OCI-LY7 (cell line): ENCODE measurements around the gene OR52H1. TPM values are rescaled to one million over a fixed set of nuclear protein-coding genes. Genes with fewer than 3 reads are reported as not detected.

ENCODE experiments used
- BruUV-seq: library from RNA; stranded (reverse); fragments of 400-500 nt; replicated peaks from 2 replicates; lab custom pipeline; 2021; lab: Mats Ljungman, UMichigan
- CTCF ChIA-PET: fragments of 300-600 bp; sonication (Branson Sonifier 250); formaldehyde crosslinking; loops from one replicate; lab custom pipeline; 2022; ENCODE audit warnings: antibody characterized with exemption; ENCODE audit not compliant: unreplicated experiment; lab: Charles Lee
- POLR2A ChIA-PET: fragments of 300-600 bp; sonication (Branson Sonifier 250); formaldehyde crosslinking; loops from one replicate; lab custom pipeline; 2022; ENCODE audit warnings: antibody characterized with exemption; lab: Charles Lee
- DNase-seq: peaks from one replicate; pipeline ENCODE4 v3.0.0-alpha.2; 2015; ENCODE audit warnings: low spot score
- H2AFZ ChIP-seq: fragments of 200-600 bp; sonication (generic), shearing (Covaris generic); 2 replicates; pipeline ENCODE4 v1.6.1; 2014; ENCODE audit warnings: mild to moderate bottlenecking, antibody characterized with exemption, low read length, moderate library complexity
- H3K27ac ChIP-seq: fragments of 200-600 bp; sonication (generic); 2 replicates; pipeline ENCODE4 v1.5.1; 2014; ENCODE audit warnings: mixed run types, low read depth, mild to moderate bottlenecking, moderate library complexity, low read length, inconsistent platforms; ENCODE audit not compliant: poor library complexity, severe bottlenecking
- H3K36me3 ChIP-seq: fragments of 200-600 bp; sonication (generic); 2 replicates; pipeline ENCODE4 v1.6.1; 2014; ENCODE audit warnings: mild to moderate bottlenecking, antibody characterized with exemption, low read length, moderate library complexity, mixed read lengths; ENCODE audit not compliant: insufficient read depth
- H3K4me1 ChIP-seq: fragments of 200-600 bp; sonication (generic); 2 replicates; pipeline ENCODE4 v1.5.1; 2014; ENCODE audit warnings: mild to moderate bottlenecking, low read length; ENCODE audit not compliant: insufficient read depth, poor library complexity, severe bottlenecking
- H3K4me2 ChIP-seq: fragments of 200-600 bp; sonication (generic); 2 replicates; pipeline ENCODE4 v1.6.1; 2014; ENCODE audit warnings: mild to moderate bottlenecking, low read length
- H3K4me3 ChIP-seq: fragments of 200-600 bp; sonication (generic); 2 replicates; pipeline ENCODE4 v1.5.1; 2014; ENCODE audit warnings: mild to moderate bottlenecking, low read depth, low read length; ENCODE audit not compliant: poor library complexity, severe bottlenecking
- H3K79me2 ChIP-seq: fragments of 200-600 bp; sonication (generic); 2 replicates; pipeline ENCODE4 v1.6.1; 2016; ENCODE audit warnings: low read depth, mild to moderate bottlenecking, low read length, moderate library complexity, mixed read lengths; ENCODE audit not compliant: insufficient read depth
- H3K9me2 ChIP-seq: fragments of 200-600 bp; sonication (generic); 2 replicates; pipeline ENCODE4 v1.6.1; 2016; ENCODE audit warnings: mild to moderate bottlenecking, low read length, mixed read lengths; ENCODE audit not compliant: insufficient read depth
- H3K9me3 ChIP-seq: fragments of 200-600 bp; sonication (generic); 2 replicates; pipeline ENCODE4 v1.6.1; 2014; ENCODE audit warnings: mild to moderate bottlenecking, mixed run types, low read length, mixed read lengths
- H4K20me1 ChIP-seq: fragments of 200-600 bp; sonication (generic); 2 replicates; pipeline ENCODE4 v1.6.1; 2014; ENCODE audit warnings: mild to moderate bottlenecking, antibody characterized with exemption, low read length, moderate library complexity, mixed read lengths; ENCODE audit not compliant: insufficient read depth
- EZH2phosphoT487 ChIP-seq: fragments of 200-600 bp; sonication (generic); IDR thresholded peaks from 2 replicates; pipeline ENCODE4 v1.6.1; 2018; ENCODE audit warnings: low read depth, borderline replicate concordance, mild to moderate bottlenecking, mixed run types, antibody characterized with exemption, low read length, moderate library complexity, mixed read lengths
- intact Hi-C: fragments of 100-400 bp; cut with micrococcal nuclease; formaldehyde crosslinking; loops from one replicate; pipeline ENCODE4 v1.10.0; 2022; ENCODE audit not compliant: unreplicated experiment
- total RNA-seq, 2 experiments: library from RNA; depleted of rRNA in 1 of 2; stranded (reverse); fragments of >200 nt in 1 of 2; shearing (Covaris generic) in 1 of 2; gene quantifications; 2 replicates each; pipeline ENCODE4 v1.2.3, GENCODE V29; 2014 to 2022
- TF ChIP-seq, protein P1 (sequence below): fragments of 200-600 bp; sonication (generic); conservative IDR thresholded peaks from 2 replicates; pipeline ENCODE4 v1.5.1; 2014; ENCODE audit warnings: mild to moderate bottlenecking, antibody characterized with exemption, low read length, moderate library complexity, mixed read lengths

OR52H1 gene
- total RNA-seq, 2 experiments from 2014 or later = 0.60 TPM; not detected in 1

DNA sequence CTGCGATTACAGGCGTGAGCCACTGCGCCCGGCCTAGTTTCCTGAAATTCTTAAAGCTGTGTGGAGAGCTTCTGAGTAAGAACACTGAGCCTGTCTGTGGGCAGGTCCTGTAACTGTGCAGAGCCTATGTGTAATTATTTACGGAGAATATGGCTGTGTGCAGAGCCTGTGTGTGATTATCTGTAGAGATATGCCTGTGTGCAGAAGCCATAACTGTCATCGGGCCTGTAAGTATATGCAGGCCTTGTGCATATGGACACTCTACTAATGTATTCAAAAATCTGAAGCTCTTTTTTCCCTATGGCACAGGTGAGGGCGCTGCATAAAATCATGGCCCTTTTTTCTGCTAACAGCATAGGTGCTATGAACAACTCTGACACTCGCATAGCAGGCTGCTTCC, 32.2 kb upstream of the OR52H1 start, which contains the start of gene OR52B6:
Gene OR52B6, plus strand, starts transcription at position 301 of the 400 bp plus-strand sequence. Its CDS starts 0 bp downstream, at position 301.
- Histone ChIP-seq H3K36me3 (no peaks in the 10 kb centered on the region), H3K4me2 (no peak within 1 kb of the TSS), H2AFZ (no peak within 1 kb of the TSS), H3K27ac (no peak within 1 kb of the TSS), H3K4me3 (no peak within 1 kb of the TSS), H4K20me1 (no peaks in the 10 kb centered on the region), H3K9me2 (no peaks in the 10 kb centered on the region), H3K79me2 (no peaks in the 10 kb centered on the region), H3K4me1 (no peaks in the 10 kb centered on the region), H3K9me3 (no peaks in the 10 kb centered on the region)
- no TSS peak for BruUV-seq
- ChIA-PET CTCF (no interaction called here), POLR2A (interaction anchor here (0.5 kb wide), 1 partner anchor 1563 kb away, joined by 3 read pairs; no protein-coding TSS in a partner anchor)
- TF ChIP-seq EZH2phosphoT487 = no peak
- TF ChIP-seq, protein P1, sequence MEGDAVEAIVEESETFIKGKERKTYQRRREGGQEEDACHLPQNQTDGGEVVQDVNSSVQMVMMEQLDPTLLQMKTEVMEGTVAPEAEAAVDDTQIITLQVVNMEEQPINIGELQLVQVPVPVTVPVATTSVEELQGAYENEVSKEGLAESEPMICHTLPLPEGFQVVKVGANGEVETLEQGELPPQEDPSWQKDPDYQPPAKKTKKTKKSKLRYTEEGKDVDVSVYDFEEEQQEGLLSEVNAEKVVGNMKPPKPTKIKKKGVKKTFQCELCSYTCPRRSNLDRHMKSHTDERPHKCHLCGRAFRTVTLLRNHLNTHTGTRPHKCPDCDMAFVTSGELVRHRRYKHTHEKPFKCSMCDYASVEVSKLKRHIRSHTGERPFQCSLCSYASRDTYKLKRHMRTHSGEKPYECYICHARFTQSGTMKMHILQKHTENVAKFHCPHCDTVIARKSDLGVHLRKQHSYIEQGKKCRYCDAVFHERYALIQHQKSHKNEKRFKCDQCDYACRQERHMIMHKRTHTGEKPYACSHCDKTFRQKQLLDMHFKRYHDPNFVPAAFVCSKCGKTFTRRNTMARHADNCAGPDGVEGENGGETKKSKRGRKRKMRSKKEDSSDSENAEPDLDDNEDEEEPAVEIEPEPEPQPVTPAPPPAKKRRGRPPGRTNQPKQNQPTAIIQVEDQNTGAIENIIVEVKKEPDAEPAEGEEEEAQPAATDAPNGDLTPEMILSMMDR = no peak
- intact Hi-C loops = no loop called here
- DNase-seq = no peak

DNA sequence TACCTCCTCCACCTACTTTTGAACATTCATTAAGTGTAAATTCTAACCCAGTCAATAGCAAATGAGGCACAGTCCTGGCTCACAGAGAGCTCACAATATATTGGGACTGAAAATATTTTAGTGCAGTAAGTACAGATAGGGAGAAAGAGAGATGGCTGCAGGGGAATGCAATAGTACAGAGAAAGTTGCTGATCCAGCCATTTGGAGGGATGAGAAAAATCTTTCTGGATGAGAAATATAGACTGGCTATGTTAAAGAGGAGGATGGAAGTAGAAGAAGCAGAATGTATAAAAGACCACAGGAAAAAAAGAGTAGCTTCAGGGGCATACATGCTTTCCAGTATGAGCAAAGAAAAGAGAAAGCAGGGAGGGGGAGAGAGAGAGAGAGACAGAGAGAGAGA, 28.8 kb upstream of the OR52H1 start:
- DNase-seq = no peak
- H3K4me3 ChIP-seq = no peak overlapping the region
- TF ChIP-seq, protein P1 = no peak
- TF ChIP-seq EZH2phosphoT487 = no peak
- H3K9me3 ChIP-seq = no peaks in the 10 kb centered on the region
- CTCF ChIA-PET = no interaction called here
- no peak overlapping the region for H3K4me2 ChIP-seq
- intact Hi-C loops = no loop called here
- H2AFZ ChIP-seq = no peak overlapping the region
- no peaks in the 10 kb centered on the region for H3K4me1 ChIP-seq
- BruUV-seq = no TSS peak
- no peaks in the 10 kb centered on the region for H3K9me2 ChIP-seq
- POLR2A ChIA-PET = no interaction called here
- H3K79me2 ChIP-seq = no peaks in the 10 kb centered on the region
- no peaks in the 10 kb centered on the region for H3K36me3 ChIP-seq
- H3K27ac ChIP-seq = no peak overlapping the region
- no peaks in the 10 kb centered on the region for H4K20me1 ChIP-seq

DNA sequence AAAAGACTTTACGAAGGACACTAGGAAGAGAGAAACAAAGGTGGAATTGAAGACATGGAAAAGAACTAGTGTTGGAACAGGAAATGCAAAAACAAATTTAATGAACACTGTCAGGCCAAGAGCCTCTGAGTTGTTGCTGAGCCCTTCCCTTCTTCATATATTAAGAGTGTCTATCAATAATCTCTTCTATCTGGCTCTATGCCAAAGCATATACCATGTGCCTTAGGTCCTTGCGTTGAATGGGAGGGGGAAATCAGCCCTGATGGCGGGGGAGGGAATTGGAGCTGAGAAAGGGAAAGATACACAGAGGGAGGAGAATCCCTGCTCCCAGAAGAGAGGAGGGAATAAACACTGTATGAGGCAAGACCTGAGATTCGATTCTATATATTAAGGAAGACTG, 26.8 kb upstream of the OR52H1 start:
- Histone ChIP-seq H3K9me3 (no peaks in the 10 kb centered on the region), H2AFZ (no peak overlapping the region), H3K4me1 (no peaks in the 10 kb centered on the region), H3K9me2 (no peaks in the 10 kb centered on the region), H3K79me2 (no peaks in the 10 kb centered on the region), H3K27ac (no peak overlapping the region), H4K20me1 (no peaks in the 10 kb centered on the region), H3K4me3 (no peak overlapping the region), H3K4me2 (no peak overlapping the region), H3K36me3 (no peaks in the 10 kb centered on the region)
- DNase-seq = no peak
- TF ChIP-seq, protein P1 = no peak
- TF ChIP-seq EZH2phosphoT487 = no peak
- no TSS peak for BruUV-seq
- intact Hi-C loops = no loop called here
- POLR2A ChIA-PET = no interaction called here
- CTCF ChIA-PET = no interaction called here
